GM23338 (cell line): ENCODE data around the gene ACAT2. TPM values are rescaled to one million over a fixed set of nuclear protein-coding genes. Genes with fewer than 3 reads are reported as not detected.

Experiments
- ATAC-seq: fragments of 200-7000 bp; cut with Tn5 transposase; 3 replicates; pipeline ENCODE4 v1.9.1; 2020
- DNase-seq: peaks from one replicate; pipeline ENCODE4 v3.0.0-alpha.2; 2015; ENCODE audit warnings: low spot score
- H2AFZ ChIP-seq: fragments of 200-600 bp; sonication (generic); 2 replicates; pipeline ENCODE4 v1.8.0; 2016; ENCODE audit warnings: antibody characterized with exemption, mild to moderate bottlenecking, moderate library complexity
- H3F3A ChIP-seq: fragments of 200-600 bp; sonication (generic); replicated peaks from 2 replicates; pipeline ENCODE4 v1.8.0; 2017; ENCODE audit warnings: antibody characterized with exemption, mixed run types, low read depth
- H3K27ac ChIP-seq: fragments of 200-600 bp; sonication (generic); 2 replicates; pipeline ENCODE4 v1.6.1; 2016; ENCODE audit warnings: low read depth
- H3K27me3 ChIP-seq: fragments of 200-600 bp; sonication (generic); 2 replicates; pipeline ENCODE4 v1.8.0; 2016; ENCODE audit warnings: mild to moderate bottlenecking, mixed run types, moderate library complexity; ENCODE audit not compliant: insufficient read depth
- H3K36me3 ChIP-seq: fragments of 200-600 bp; sonication (generic); 2 replicates; pipeline ENCODE4 v1.8.0; 2016; ENCODE audit warnings: mild to moderate bottlenecking; ENCODE audit not compliant: insufficient read depth
- H3K4me1 ChIP-seq: fragments of 200-600 bp; sonication (generic); 2 replicates; pipeline ENCODE4 v1.8.0; 2016; ENCODE audit warnings: mild to moderate bottlenecking, moderate library complexity; ENCODE audit not compliant: insufficient read depth
- H3K4me2 ChIP-seq: fragments of 200-600 bp; sonication (generic); 2 replicates; pipeline ENCODE4 v1.7.1; 2017; ENCODE audit warnings: mixed run types
- H3K4me3 ChIP-seq: fragments of 200-600 bp; sonication (generic); 2 replicates; pipeline ENCODE4 v1.6.1; 2016; ENCODE audit warnings: mixed run types
- H3K79me2 ChIP-seq: fragments of 200-600 bp; sonication (generic); replicated peaks from 2 replicates; pipeline ENCODE4 v1.8.0; 2017; ENCODE audit warnings: mild to moderate bottlenecking; ENCODE audit not compliant: insufficient read depth
- H3K9me2 ChIP-seq: fragments of 200-600 bp; sonication (generic); 2 replicates; pipeline ENCODE4 v1.8.0; 2017; ENCODE audit not compliant: insufficient read depth
- H4K20me1 ChIP-seq: fragments of 200-600 bp; sonication (generic); replicated peaks from 2 replicates; pipeline ENCODE4 v1.8.0; 2017; ENCODE audit warnings: mild to moderate bottlenecking; ENCODE audit not compliant: insufficient read depth
- H3K27ac Mint-ChIP-seq: 2 replicates; pipeline ENCODE4 v1.8.0; 2020; ENCODE audit warnings: inconsistent platforms, mild to moderate bottlenecking, moderate library complexity, mixed read lengths
- H3K27me3 Mint-ChIP-seq: 3 replicates; pipeline ENCODE4 v1.8.0; 2022; ENCODE audit warnings: low read depth, mild to moderate bottlenecking, moderate library complexity, mixed read lengths, inconsistent platforms; ENCODE audit not compliant: insufficient read depth, poor library complexity
- H3K36me3 Mint-ChIP-seq: 3 replicates; pipeline ENCODE4 v1.8.0; 2021; ENCODE audit warnings: low read depth, mild to moderate bottlenecking, inconsistent platforms, moderate library complexity, mixed read lengths
- H3K4me1 Mint-ChIP-seq: 3 replicates; pipeline ENCODE4 v1.8.0; 2020; ENCODE audit warnings: mild to moderate bottlenecking, inconsistent platforms, mixed read lengths
- H3K4me3 Mint-ChIP-seq: 3 replicates; pipeline ENCODE4 v1.8.0; 2021; ENCODE audit warnings: moderate library complexity, mild to moderate bottlenecking, inconsistent platforms, mixed read lengths
- H3K9me3 Mint-ChIP-seq: 3 replicates; pipeline ENCODE4 v1.8.0; 2020; ENCODE audit warnings: moderate library complexity, mild to moderate bottlenecking, inconsistent platforms, mixed read lengths
- CTCF ChIP-seq, 2 experiments: fragments of 200-600 bp in 1 of 2; sonication (generic) in 1 of 2; conservative IDR thresholded peaks; 2 replicates each; pipeline versions ENCODE4 v1.5.1 to v1.6.1; 2016 to 2017; ENCODE audit warnings: antibody characterized with exemption in 2 of 2, low read depth in 2 of 2, mild to moderate bottlenecking in 2 of 2, moderate library complexity in 1 of 2
- EZH2 ChIP-seq: fragments of 200-600 bp; sonication (generic); IDR thresholded peaks from one replicate; pipeline ENCODE4 v1.8.0; 2017; ENCODE audit warnings: antibody characterized with exemption, mild to moderate bottlenecking, low read depth; ENCODE audit not compliant: unreplicated experiment
- JUNB ChIP-seq: IDR thresholded peaks from one replicate; pipeline ENCODE4 v1.6.1; 2016; ENCODE audit warnings: antibody characterized with exemption; ENCODE audit not compliant: unreplicated experiment
- NANOG ChIP-seq: IDR thresholded peaks from 2 replicates; pipeline ENCODE4 v1.6.1; 2016; ENCODE audit warnings: antibody characterized with exemption, borderline replicate concordance
- REST ChIP-seq: IDR thresholded peaks from one replicate; pipeline ENCODE4 v1.6.1; 2018; ENCODE audit warnings: antibody characterized with exemption; ENCODE audit not compliant: unreplicated experiment
- ZNF331 ChIP-seq: fragments of 250-450 bp; sonication (Bioruptor Pico); IDR thresholded peaks from 2 replicates; pipeline ENCODE4 v1.5.0; 2020; ENCODE audit warnings: low read depth, mild to moderate bottlenecking, moderate library complexity
- polyA plus RNA-seq: library from polyadenylated mRNA; unstranded; fragments of >200 nt; fragmentation: Nextera tagmentation; extraction: Ambion mirVana; gene quantifications from 2 replicates; pipeline ENCODE4 v1.2.1, GENCODE V29; 2016
- total RNA-seq: library from RNA; depleted of rRNA; stranded (reverse); fragments of >200 nt; shearing (Covaris generic); gene quantifications from 2 replicates; pipeline ENCODE4 v1.2.3, GENCODE V29; 2014

ACAT2 gene
- total and polyA plus RNA-seq, 2 experiments from 2014 or later = 108 to 151 TPM

DNA sequence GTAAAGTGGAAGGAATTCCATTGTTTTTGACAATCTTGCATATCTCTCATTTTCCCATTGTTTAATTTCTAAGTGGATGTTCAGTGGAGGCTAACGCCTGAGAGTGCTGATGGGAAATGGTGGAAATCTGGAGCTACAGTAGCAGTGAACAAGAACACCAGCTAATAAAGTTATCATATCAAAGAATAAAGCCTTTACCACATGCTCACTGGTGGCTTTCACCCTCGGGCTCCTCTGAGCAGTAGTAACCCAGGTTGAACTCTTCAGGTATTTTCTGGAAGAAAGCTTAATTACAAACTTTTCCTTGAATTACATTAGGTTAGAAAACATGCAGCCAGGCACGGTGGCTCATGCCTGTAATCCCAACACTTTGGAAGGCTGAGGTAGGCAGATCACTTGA lies 10.4 kb upstream of the ACAT2 start:
- ATAC-seq = no peak
- no peak overlapping the region for H2AFZ ChIP-seq
- no peak for TF ChIP-seq CTCF (conservative IDR thresholded peaks at IDR 0.05; ENCODE audit: low read depth in 2 of 2)
- no peaks in the 10 kb centered on the region for H3K4me1 ChIP-seq
- H3K36me3 ChIP-seq = peaks cover 75% of the 10 kb centered on the region
- H3K4me3 ChIP-seq = no peak overlapping the region
- Mint-ChIP-seq H3K27ac (no peak overlapping the region), H3K27me3 (no peaks in the 10 kb centered on the region), H3K4me3 (no peak overlapping the region), H3K4me1 (no peaks in the 10 kb centered on the region), H3K9me3 (no peaks in the 10 kb centered on the region), H3K36me3 (peaks cover 88% of the 10 kb centered on the region)
- no peak for DNase-seq
- no peaks in the 10 kb centered on the region for H3K9me2 ChIP-seq
- H4K20me1 ChIP-seq = peaks cover 10% of the 10 kb centered on the region
- peaks cover 2% of the 10 kb centered on the region; the same call in 1 of the 2 replicates for H3F3A ChIP-seq
- H3K79me2 ChIP-seq = peaks cover 17% of the 10 kb centered on the region
- H3K27ac ChIP-seq = 0 out of 2 replicates have a peak overlapping the region, but pooled peaks have one; percentile 1
- no peak overlapping the region for H3K4me2 ChIP-seq
- no peaks in the 10 kb centered on the region for H3K27me3 ChIP-seq

DNA sequence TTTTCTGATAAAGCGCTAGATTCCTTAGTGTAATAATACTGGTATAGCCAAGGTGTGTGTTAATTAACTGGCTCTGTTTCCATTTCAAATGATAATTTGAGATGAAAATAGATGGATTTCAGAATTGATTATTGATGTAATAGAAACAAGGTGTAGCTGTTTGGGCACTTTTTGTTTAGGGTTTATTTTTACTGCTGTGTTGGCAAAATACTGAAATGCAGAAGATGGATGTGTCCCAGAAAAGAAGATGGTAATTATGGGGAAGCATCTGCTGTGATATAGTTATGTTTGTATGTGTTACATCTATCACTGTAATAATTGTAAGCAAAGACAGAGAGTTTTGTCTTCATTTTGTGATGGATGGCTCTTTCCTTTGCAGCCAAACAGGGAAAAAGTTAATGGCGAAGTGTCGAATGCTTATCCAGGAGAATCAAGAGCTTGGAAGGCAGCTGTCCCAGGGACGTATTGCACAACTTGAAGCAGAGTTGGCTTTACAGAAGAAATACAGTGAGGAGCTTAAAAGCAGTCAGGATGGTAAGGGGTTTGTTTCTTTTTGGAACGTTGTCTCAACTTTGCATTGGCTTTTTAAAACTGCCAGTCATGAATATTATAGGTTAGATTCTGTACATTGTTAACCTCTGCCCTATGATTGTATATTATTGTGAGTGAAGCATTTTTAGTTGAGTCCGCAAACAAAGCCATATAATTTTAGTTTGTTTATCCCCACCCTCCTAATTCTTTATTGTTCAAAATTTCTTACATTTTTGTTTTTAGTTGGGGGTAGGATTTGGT lies 8.6 kb upstream of the ACAT2 start:
- peaks cover 90% of the 10 kb centered on the region for H3K36me3 Mint-ChIP-seq
- Histone ChIP-seq H3K4me3 (no peak overlapping the region), H3K4me2 (no peak overlapping the region), H3K9me2 (no peaks in the 10 kb centered on the region), H3K36me3 (peaks cover 66% of the 10 kb centered on the region; the same call in 1 of the 2 replicates), H3F3A (peaks cover 2% of the 10 kb centered on the region; the same call in 1 of the 2 replicates), H3K27me3 (no peaks in the 10 kb centered on the region), H4K20me1 (no peaks in the 10 kb centered on the region), H3K79me2 (peaks cover 13% of the 10 kb centered on the region), H3K4me1 (no peaks in the 10 kb centered on the region), H2AFZ (no peak overlapping the region), H3K27ac (no peak overlapping the region)
- no peak overlapping the region for H3K27ac Mint-ChIP-seq
- peaks cover 6% of the 10 kb centered on the region; the same call in 1 of the 3 replicates for H3K4me1 Mint-ChIP-seq
- DNase-seq = no peak
- H3K27me3 Mint-ChIP-seq = no peaks in the 10 kb centered on the region
- no peaks in the 10 kb centered on the region for H3K9me3 Mint-ChIP-seq
- no peak overlapping the region for H3K4me3 Mint-ChIP-seq
- ATAC-seq = no peak
- TF ChIP-seq REST (no peak), ZNF331 (CRISPR knock-in tag) (no peak), NANOG (no peak), JUNB (no peak), CTCF (conservative IDR thresholded peaks at IDR 0.05; ENCODE audit: low read depth in 2 of 2) (no peak), EZH2 (no peak)
